ENCODE measurements around the gene HPCAL4.

GRCh38 chr1:39689214-39689613, 2.0 kb downstream of the HPCAL4 start:
- TF ChIP-seq EZH2 (IDR thresholded peaks at IDR 0.05; ENCODE audit: borderline replicate concordance, low read depth, low read length, severe bottlenecking) = no peak
- TF ChIP-seq, protein P1, sequence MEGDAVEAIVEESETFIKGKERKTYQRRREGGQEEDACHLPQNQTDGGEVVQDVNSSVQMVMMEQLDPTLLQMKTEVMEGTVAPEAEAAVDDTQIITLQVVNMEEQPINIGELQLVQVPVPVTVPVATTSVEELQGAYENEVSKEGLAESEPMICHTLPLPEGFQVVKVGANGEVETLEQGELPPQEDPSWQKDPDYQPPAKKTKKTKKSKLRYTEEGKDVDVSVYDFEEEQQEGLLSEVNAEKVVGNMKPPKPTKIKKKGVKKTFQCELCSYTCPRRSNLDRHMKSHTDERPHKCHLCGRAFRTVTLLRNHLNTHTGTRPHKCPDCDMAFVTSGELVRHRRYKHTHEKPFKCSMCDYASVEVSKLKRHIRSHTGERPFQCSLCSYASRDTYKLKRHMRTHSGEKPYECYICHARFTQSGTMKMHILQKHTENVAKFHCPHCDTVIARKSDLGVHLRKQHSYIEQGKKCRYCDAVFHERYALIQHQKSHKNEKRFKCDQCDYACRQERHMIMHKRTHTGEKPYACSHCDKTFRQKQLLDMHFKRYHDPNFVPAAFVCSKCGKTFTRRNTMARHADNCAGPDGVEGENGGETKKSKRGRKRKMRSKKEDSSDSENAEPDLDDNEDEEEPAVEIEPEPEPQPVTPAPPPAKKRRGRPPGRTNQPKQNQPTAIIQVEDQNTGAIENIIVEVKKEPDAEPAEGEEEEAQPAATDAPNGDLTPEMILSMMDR (IDR thresholded peaks at IDR 0.05; ENCODE audit: borderline replicate concordance, extremely low read depth, low read length, poor library complexity, severe bottlenecking) = no peak
